Activated effector memory CD4-positive, alpha-beta T cell treated with Interleukin-2 at 50 U/mL for 16 hours (primary cell): ENCODE data around the gene SCRT2.

Experiments used
- DNase-seq: peaks from one replicate; pipeline ENCODE4 v3.0.0-alpha.2; 2020

Gene SCRT2

GRCh38 chr20:623021-623420 is 52.6 kb downstream of the SCRT2 start:
- no peak for DNase-seq

GRCh38 chr20:622161-622560 is 53.4 kb downstream of the SCRT2 start:
- DNase-seq: no peak

GRCh38 chr20:621125-621756 is 54.4 kb downstream of the SCRT2 start:
- DNase-seq: no peak

- no peak for DNase-seq
Measured at GRCh38 chr20:620246-620645, 55.4 kb downstream of the SCRT2 start.

- DNase-seq: no peak
Measured at GRCh38 chr20:618980-619379, 56.6 kb downstream of the SCRT2 start.

- DNase-seq: no peak
Measured at GRCh38 chr20:617934-618690, 57.5 kb downstream of the SCRT2 start.

- DNase-seq: no peak
Measured at GRCh38 chr20:615514-615913, 60.1 kb downstream of the SCRT2 start.

- DNase-seq: no peak
Measured at GRCh38 chr20:611843-612185, 63.8 kb downstream of the SCRT2 start.
